Colonic mucosa (tissue), 4 donors: Measurements from ENCODE around the gene CSMD2. TPM values are rescaled to one million over a fixed set of nuclear protein-coding genes. Genes with fewer than 3 reads are reported as not detected.

Source experiments
- DNase-seq: peaks from one replicate; pipeline ENCODE4 v3.0.0-alpha.2; 2020
- H3K27ac ChIP-seq: fragments of 200-600 bp; one replicate; pipeline ENCODE4 v1.8.0; 2021
- H3K27me3 ChIP-seq: fragments of 200-600 bp; one replicate; pipeline ENCODE4 v1.8.0; 2021
- H3K36me3 ChIP-seq: fragments of 200-600 bp; one replicate; pipeline ENCODE4 v1.8.0; 2021
- H3K4me1 ChIP-seq: fragments of 200-600 bp; one replicate; pipeline ENCODE4 v1.8.0; 2021; ENCODE audit warnings: mild to moderate bottlenecking
- H3K4me3 ChIP-seq: fragments of 200-600 bp; one replicate; pipeline ENCODE4 v1.8.0; 2021
- H3K9ac ChIP-seq, 2 donors: one replicate each; pipeline ENCODE4 v1.7.0; 2013; ENCODE audit warnings: control low read depth in 2 of 2, low read depth in 2 of 2, low read length in 2 of 2
- H3K9me3 ChIP-seq: fragments of 200-600 bp; one replicate; pipeline ENCODE4 v1.8.0; 2021
- CTCF ChIP-seq: fragments of 200-600 bp; IDR thresholded peaks from one replicate; pipeline ENCODE4 v1.8.0; 2022; ENCODE audit warnings: antibody characterized with exemption, mild to moderate bottlenecking
- intact Hi-C: fragments of 100-400 bp; cut with DNase I; formaldehyde crosslinking; loops from one replicate; pipeline ENCODE4 v1.14.1; 2022
- total RNA-seq, 2 donors: library from RNA; stranded (reverse); fragmentation: NEBNext Ultra II Directional in 1 of 2; extraction: Animal tissue kit (Norgen Biotek cat#: 25700) in 1 of 2; gene quantifications; one replicate each; pipeline ENCODE4 v1.2.1, GENCODE V29; 2021
- donor health status: healthy.
- donor health status: DM: no; HTN: no; CAD: no.
- donor health status: DM: no; HTN: no; CAD: no.

CSMD2 gene
- total RNA-seq, 2 donors from 2014 or later, result 0.05 to 0.10 TPM

GRCh38 chr1:34140011-34140676, 24.9 kb downstream of the CSMD2 start:
- no peak for DNase-seq
- H3K27me3 ChIP-seq, result no peaks in the 10 kb centered on the region
- H3K4me3 ChIP-seq, result no peak overlapping the region
- no peaks in the 10 kb centered on the region for H3K4me1 ChIP-seq
- H3K9me3 ChIP-seq, result no peaks in the 10 kb centered on the region
- H3K9ac ChIP-seq, result no peak overlapping the region
- no peak for TF ChIP-seq CTCF
- no peak overlapping the region for H3K27ac ChIP-seq
- H3K36me3 ChIP-seq, result no peaks in the 10 kb centered on the region
- intact Hi-C loops, result no loop called here

DNA sequence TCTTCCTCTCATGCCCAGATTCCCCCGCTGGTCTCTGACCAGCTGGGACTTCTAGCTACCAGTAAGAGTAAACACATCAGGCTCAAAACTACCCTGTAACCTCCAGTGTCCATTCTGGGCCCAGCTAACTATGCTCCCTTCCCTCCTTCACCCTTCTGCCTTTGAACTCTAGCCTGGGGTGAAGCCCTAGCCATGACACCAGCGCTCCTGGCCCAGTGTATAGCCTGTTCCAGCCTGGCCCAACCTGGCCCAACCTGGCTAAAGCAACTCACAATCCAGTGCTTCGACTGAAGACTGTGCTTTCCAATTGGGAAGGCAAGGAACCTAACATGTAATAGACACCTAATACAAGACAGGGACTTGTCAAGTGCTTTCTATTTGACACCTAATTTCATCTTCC, 27.6 kb downstream of the CSMD2 start:
- DNase-seq, result no peak
- no peak overlapping the region for H3K4me3 ChIP-seq
- no peaks in the 10 kb centered on the region for H3K36me3 ChIP-seq
- intact Hi-C loops, result no loop called here
- H3K9ac ChIP-seq, result no peak overlapping the region
- no peaks in the 10 kb centered on the region for H3K9me3 ChIP-seq
- no peaks in the 10 kb centered on the region for H3K27me3 ChIP-seq
- no peak overlapping the region for H3K27ac ChIP-seq
- no peak for TF ChIP-seq CTCF
- H3K4me1 ChIP-seq, result no peaks in the 10 kb centered on the region

- H3K27me3 ChIP-seq, result no peaks in the 10 kb centered on the region
- no peak for DNase-seq
These were observed 32.9 kb downstream of the CSMD2 start for GRCh38 chr1:34132161-34132420.

DNA sequence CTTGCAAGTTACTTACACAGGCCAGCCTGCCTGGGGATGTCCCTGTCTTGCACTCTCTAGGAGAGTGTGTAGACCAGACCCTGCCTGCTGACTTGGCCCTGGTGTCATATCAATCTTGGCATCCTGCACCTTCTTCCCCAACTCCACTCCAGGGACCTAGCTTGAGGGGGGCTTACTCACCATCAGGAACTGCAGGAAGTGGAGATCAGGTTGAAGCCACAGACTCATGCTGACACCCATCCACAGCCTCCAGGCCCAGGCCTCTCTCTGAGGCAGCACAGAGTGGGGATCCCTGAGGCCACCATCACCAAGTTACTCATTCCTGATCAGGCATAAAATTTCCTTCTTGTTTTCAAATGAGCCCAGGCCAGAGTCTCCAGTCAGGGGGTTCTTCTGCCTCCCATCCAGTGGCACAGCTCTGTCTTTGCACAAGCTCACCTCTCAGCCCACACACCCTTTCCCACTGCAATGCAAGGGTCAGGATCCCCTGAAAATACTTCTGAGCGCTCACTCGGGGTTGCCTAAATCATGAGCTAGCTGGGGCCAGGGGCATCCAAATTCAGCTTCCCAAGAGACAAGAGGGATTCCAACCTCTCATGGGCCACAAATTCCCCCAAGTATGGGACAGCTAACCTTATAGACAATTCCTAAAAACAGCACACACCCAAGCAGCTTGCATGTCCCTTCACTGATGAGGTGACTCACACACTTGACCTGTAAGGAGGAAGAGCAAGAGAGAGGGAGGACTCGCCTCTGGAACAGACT, 33.5 kb downstream of the CSMD2 start:
- no peak for TF ChIP-seq CTCF
- DNase-seq, result no peak
- Histone ChIP-seq H3K9ac (no peak overlapping the region), H3K27ac (no peak overlapping the region), H3K4me3 (no peak overlapping the region), H3K36me3 (no peaks in the 10 kb centered on the region), H3K4me1 (no peaks in the 10 kb centered on the region), H3K9me3 (no peaks in the 10 kb centered on the region), H3K27me3 (no peaks in the 10 kb centered on the region)
- intact Hi-C loops, result no loop called here

More at GRCh38 chr1:34132161-34132420, 32.9 kb downstream of the CSMD2 start:
- H3K27ac ChIP-seq, result no peak overlapping the region
- no peaks in the 10 kb centered on the region for H3K36me3 ChIP-seq
- H3K9ac ChIP-seq, result no peak overlapping the region
- no peak overlapping the region for H3K4me3 ChIP-seq
- no peaks in the 10 kb centered on the region for H3K9me3 ChIP-seq
- H3K4me1 ChIP-seq, result no peaks in the 10 kb centered on the region
- intact Hi-C loops, result no loop called here
- TF ChIP-seq CTCF, result no peak

GRCh38 chr1:34130306-34130705, 34.7 kb downstream of the CSMD2 start:
- H3K27ac ChIP-seq, result no peak overlapping the region
- no peaks in the 10 kb centered on the region for H3K9me3 ChIP-seq
- no peak overlapping the region for H3K4me3 ChIP-seq
- no peak for DNase-seq
- no peaks in the 10 kb centered on the region for H3K27me3 ChIP-seq
- no peaks in the 10 kb centered on the region for H3K4me1 ChIP-seq
- H3K9ac ChIP-seq, result no peak overlapping the region
- intact Hi-C loops, result no loop called here
- H3K36me3 ChIP-seq, result no peaks in the 10 kb centered on the region
- no peak for TF ChIP-seq CTCF
